ENCODE data around the gene SDHB.

Gene SDHB

GRCh38 chr1:17053685-17054410, at the start of gene SDHB:
SDHB (minus strand) TSS chr1:17054032; CDS start chr1:17054019, 13 bp downstream.
- DNase-seq, result peak; percentile 98

DNA sequence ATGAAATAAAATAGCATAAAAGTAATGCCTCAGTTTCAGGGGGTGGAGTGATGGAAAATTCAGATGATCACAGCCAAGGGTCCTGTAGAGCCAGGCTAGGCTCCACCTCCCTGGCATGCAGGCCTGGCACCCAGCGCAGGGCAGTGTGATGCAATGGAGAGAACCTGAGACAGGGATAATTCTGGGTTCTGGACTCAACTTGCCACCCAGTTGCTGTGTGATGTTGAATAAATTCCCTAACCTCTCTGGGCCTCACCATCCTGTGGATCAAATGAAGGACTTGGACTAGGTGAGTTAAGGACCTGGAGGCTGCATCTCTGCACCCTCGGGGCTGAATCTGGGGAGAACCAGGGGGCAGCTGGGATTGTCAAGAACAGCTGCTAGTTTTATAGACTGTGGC, 48.4 kb upstream of the SDHB start:
- no peak for DNase-seq

DNA sequence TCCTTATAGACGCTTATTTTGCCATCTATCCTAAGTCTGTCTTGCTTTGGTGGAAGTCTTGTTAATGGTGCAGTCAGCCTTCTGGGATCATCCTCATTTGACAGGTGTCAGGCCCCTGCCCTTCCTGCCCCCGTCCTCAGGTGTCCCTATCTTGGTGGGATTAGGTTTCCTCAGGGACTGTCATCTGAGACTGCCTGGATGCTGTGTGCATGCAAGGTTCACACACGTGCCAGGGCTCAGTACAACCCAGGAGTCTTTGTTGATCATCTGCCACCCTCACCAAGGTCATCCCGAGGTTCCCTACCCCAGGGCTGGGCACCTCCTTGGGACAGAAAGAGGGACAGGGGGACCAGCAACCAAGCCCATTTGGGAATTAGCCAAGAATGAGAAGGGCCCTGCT, 47.4 kb upstream of the SDHB start:
- DNase-seq, result no peak

DNA sequence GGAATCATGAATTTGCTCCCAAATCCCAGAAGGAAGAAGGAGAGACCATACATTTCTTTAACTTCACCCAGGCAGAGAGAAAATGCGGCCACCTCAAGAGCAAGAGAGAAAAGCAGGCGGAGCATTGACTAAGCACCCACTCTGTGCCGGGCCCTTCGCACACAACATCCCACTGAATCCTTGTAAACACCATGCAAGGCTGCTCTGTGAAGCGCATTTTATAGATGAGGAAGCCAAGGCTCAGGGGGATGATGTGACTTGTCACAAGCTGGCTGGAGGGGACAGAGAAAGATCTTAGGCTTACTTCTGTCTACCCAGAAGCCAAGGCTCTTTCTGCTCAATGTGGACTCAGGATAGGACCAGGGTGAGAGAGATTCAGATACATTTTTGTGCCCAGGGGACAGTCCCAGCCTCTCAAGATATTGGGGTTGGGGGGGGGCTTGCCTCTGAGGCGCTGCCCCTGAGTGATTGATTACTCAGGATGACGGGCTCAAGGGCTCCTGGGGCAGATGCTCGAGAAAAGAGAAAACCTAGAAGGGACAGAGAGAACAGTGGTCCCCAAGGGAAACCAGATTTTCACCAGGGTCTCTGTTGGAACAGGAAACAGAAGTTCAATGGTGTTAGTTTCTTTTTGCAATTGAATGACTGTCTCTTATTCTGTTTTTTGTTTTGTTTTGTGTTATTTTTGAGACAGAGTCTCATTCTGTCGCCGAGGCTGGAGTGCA, 45.9 kb upstream of the SDHB start:
- no peak for DNase-seq

DNA sequence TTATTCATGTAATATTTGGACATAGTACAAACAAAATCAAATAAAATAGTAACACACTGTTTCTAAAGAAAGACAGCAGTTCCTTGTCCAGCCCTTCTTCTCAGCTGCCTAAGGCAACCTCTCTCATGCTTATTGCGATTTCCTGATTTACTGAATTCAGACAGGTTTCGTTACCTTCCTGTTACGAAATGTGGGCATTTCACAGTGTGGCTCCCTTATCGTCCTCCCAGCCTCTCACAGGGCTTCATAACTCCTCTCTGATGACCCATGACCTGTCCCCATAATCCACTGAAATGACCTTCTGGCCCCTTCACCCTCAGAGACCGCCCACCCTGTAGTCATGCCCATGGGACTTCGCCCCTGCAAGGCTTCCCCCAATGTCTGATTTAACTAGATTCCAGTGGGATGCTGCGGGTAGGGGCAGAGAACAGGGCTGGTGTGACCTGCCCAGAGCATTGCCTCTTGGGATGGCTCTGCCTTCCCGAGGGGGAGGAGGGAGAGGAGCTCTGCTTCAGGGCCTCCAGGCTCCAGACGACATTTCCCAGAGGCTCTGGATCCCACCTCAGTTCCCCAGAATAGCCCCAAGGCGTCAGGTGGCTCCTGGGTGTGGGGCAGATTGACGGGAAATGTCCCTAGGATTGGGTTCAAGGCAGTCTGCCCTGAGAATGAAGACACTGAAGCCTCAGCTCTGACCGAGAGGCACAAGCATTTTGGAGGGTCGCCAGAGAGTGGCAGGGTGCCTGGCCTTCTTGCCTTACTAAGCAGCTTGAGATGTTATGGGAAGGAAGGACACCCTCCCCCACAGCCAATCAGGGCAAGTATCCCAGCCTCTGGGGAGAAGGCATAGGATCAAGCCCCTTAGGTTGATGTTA, 44.9 kb upstream of the SDHB start:
- DNase-seq, result no peak

GRCh38 chr1:17097787-17098186, 44.0 kb upstream of the SDHB start:
- DNase-seq, result no peak

GRCh38 chr1:17097147-17097546, 43.3 kb upstream of the SDHB start:
- DNase-seq, result no peak

DNA sequence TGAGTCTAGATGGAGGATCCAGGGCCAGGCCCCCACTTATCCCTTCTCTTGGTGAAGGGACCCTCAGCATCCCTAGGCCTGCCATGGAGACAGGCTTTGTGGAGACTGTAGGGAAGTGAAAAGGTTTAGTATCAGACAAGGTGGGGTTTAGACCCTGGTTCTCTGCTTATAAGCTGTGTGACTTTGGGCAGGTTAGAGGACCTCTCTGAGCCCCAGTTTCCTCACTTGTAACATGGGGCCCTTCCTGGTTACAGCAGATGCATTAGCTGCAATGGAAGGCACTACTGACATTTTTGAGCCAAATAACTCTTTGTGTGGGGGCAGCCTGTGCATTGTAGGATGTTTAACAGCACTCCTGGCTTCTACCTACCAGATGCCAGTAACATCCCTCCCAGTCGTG, 42.8 kb upstream of the SDHB start:
- no peak for DNase-seq

DNA sequence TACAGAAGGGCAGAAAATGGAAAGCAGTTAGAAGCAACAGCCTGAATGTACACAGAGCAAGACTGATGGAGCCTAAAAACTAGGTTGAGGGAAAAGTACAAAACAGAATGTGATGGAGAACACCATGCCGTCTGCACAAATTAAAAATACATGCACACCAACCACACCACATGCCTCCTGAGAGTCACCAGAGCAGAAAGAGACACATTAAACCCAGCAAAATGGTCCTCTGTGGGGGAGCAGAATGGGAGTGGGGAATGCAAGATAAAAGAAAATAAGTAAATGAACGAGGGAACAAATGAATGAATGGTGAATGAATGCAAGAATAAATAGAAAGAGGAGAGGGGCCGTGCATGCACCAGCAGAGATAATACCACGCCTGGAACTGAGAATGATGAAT, 41.3 kb upstream of the SDHB start:
- DNase-seq, result no peak

DNA sequence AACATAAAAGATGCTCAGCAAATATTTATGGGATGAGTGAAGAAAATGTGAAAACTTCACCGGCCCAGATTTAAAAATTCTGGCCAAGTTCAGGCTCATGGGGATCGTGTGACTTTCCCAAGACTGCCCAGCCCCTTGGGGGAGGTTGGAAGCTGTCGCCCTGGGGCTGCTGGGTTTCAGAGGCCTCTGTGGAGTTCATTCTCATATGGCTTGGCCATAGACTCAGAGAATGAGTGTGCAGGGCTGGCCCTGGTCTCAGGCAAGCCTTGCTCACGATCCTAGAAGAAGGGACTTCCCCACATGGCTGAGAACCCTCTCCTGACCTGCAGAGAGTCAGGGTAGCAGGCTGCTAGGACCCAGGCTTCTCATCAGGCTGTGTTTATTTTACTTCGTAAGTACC, 40.8 kb upstream of the SDHB start:
- no peak for DNase-seq

- DNase-seq, result no peak
Observed at GRCh38 chr1:17093822-17094393, 40.1 kb upstream of the SDHB start.

GRCh38 chr1:17091252-17091651, 37.4 kb upstream of the SDHB start:
- no peak for DNase-seq

- DNase-seq, result no peak
Observed at GRCh38 chr1:17089506-17089905, 35.7 kb upstream of the SDHB start.

DNA sequence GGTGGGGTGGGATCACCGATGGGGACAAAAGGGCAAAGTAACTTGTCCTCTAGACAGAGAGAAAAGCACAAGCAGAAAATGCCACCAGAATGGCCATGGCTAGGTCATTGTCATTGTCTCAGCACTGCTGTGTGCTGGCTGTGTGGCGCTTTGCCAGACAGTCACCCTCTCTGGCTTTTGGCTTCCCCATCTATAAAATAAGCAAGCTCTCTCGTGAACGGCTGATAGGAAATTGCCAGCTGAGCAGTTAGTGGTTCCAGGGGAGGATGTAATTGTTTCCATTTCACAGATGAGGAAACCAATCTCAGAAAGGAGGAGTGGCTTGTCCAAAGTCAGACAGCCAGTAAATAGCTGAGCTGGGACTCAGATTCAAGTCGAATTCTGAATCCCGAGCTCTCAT, 32.9 kb upstream of the SDHB start:
- DNase-seq, result no peak

DNA sequence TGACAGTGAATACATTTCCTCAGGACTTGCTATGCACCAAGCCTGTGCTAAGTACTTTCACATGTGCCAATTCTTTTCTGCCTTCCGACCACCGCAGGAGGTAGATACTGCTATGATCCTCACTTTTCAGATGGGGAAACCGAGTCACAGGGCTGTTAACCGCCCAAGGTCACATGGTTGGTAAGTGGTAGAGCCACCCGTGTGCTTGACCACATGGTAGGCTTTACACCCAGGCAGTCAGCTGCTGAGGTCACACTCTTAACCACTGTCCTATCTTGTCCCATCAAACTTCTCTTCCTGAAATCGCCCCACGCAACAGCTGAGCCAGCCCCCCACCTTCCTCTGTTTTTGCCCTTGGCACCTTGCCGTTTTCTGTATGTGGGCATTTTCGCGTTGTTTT, 31.0 kb upstream of the SDHB start:
- DNase-seq, result no peak

GRCh38 chr1:17082761-17083160, 28.9 kb upstream of the SDHB start:
- DNase-seq, result no peak

GRCh38 chr1:17081439-17081838, 27.6 kb upstream of the SDHB start:
- no peak for DNase-seq

DNA sequence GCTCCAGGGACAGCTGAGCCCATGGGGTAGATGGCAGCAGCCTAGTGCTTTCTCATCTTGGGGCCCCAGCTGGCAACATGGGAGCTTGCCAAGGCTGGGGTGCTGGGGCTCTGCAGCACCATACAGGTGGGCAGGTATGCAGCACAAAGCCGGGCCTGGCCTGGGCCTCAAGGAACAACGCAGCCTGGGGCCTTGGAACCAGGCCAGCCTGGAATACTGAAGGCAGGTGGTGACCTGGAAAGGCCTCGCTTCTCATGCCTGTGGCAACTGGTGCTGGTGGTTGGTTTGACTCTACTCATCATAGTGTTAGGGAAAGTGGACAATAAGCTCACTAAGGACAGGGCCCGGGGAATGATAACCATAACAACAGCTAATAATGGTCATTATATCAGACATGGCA, 27.0 kb upstream of the SDHB start:
- DNase-seq, result no peak

DNA sequence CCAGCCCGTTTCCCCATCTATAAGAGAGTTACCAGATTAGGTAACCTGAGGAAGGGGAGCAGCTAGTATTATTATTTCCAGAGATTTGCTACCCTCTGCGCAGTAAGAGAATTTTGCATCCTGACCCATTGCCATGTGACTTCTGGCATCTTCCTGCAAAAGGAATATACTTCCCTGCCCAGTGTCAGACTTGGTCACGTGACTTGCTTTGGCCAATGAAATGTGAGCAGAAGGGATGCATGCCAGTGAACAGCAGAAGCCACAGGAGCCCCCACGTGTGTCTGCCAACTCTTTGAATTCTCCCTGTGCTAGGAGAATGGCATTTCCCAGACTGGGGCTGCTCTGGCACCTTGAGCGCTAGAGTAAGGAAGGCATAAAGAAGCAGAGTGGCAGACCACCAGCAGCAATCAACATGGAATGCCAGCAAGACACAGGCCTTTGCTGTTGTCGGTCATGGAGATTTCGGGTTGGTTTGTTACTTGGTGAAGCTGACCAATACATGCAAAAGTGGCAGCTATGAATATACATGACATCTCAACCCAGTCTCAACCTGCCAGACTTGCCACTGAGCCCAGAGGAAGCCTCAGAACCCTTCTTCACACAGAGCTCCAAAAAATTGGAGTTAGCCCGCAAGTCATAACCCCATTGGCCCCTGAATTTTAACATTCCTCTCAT, 26.4 kb upstream of the SDHB start:
- DNase-seq, result no peak

DNA sequence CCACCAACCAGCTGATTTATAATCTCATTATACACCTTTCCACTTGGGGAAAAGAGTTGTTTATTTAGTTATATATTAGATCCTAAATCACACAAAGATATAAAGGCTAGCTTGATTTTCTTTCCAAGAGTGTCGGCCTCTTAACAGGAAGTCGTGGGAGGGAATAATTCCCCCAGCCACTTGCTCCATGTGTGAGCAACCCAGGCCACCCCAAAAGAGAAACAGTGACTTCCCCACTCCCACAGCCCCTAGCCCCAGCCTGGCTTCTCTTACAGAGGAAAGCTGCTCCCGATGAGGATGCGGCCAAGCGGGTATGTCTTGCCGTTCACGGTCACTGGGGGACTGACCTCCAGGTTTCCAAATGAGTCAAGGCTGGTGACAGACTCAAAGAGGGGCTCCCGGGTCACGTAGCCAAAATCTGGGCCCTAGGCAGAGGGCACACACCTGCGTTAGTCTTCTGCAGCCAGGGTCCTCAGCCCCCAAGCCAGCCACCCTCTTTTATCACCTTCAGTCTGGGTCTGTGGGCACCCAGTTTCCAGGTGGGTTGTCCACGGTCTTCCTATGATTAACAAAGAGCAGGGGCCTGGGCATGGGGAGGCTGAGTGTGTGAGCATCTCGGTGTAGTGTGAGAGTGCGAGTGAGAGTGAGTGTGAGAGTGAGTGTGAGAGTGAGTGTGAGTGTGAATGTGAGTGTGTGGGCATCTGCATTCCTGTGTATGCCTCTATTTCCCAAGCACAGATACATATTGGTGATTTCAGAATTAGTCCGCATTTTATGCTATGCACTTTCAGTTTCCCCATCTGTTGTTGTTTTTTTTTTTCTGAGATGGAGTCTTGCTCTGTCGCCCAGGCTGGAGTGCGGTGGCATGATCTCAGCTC, 25.4 kb upstream of the SDHB start:
- DNase-seq, result no peak

GRCh38 chr1:17075470-17076255, 21.8 kb upstream of the SDHB start:
- DNase-seq, result peak; percentile 32

Measured in stimulated activated CD4-positive, alpha-beta T cell treated with anti-CD3 and anti-CD28 coated beads, Interleukin-15, amount 100 ng/mL, for 24 hours (primary cell).